Karpas-422 (cell line): Measurements from ENCODE around the gene BRD1. TPM values are rescaled to one million over a fixed set of nuclear protein-coding genes. Genes with fewer than 3 reads are reported as not detected.

Experiments
- DNase-seq: peaks from one replicate; pipeline ENCODE4 v3.0.0-alpha.2; 2015
- H2AFZ ChIP-seq: fragments of 200-600 bp; sonication (generic); 2 replicates; pipeline ENCODE4 v1.6.1; 2014; ENCODE audit warnings: antibody characterized with exemption, low read length, mixed read lengths
- H3K27ac ChIP-seq: fragments of 200-600 bp; sonication (generic); 2 replicates; pipeline ENCODE4 v1.5.1; 2014; ENCODE audit warnings: mild to moderate bottlenecking, low read length, moderate library complexity
- H3K27me3 ChIP-seq: fragments of 200-600 bp; sonication (generic); 2 replicates; pipeline ENCODE4 v1.6.1; 2014; ENCODE audit warnings: low read length, mixed read lengths
- H3K36me3 ChIP-seq: fragments of 200-600 bp; sonication (generic); 2 replicates; pipeline ENCODE4 v1.6.1; 2014; ENCODE audit warnings: low read length, mixed read lengths; ENCODE audit not compliant: insufficient read depth
- H3K4me1 ChIP-seq: fragments of 200-600 bp; sonication (generic); 2 replicates; pipeline ENCODE4 v1.6.1; 2014; ENCODE audit warnings: mild to moderate bottlenecking, low read length, mixed read lengths
- H3K4me2 ChIP-seq: fragments of 200-600 bp; sonication (generic); 2 replicates; pipeline ENCODE4 v1.6.1; 2014; ENCODE audit warnings: low read length, low read depth, mild to moderate bottlenecking; ENCODE audit not compliant: poor library complexity, severe bottlenecking
- H3K4me3 ChIP-seq: fragments of 200-600 bp; sonication (generic); 2 replicates; pipeline ENCODE4 v1.5.1; 2014; ENCODE audit warnings: mild to moderate bottlenecking, antibody characterized with exemption, low read length, mixed read lengths
- H3K79me2 ChIP-seq: fragments of 200-600 bp; sonication (generic); 2 replicates; pipeline ENCODE4 v1.6.1; 2014; ENCODE audit warnings: mild to moderate bottlenecking, low read length, mixed read lengths
- H3K9ac ChIP-seq: fragments of 200-600 bp; sonication (generic); 2 replicates; pipeline ENCODE4 v1.6.0; 2014; ENCODE audit warnings: low read length
- H3K9me2 ChIP-seq: fragments of 200-600 bp; sonication (generic), shearing (Covaris generic); replicated peaks from 2 replicates; pipeline ENCODE4 v1.6.0; 2014; ENCODE audit warnings: mild to moderate bottlenecking, low read length, moderate library complexity; ENCODE audit not compliant: insufficient read depth
- H3K9me3 ChIP-seq: fragments of 300-700, 200-600 bp; sonication (generic); 2 replicates; pipeline ENCODE4 v1.6.1; 2014; ENCODE audit warnings: low read length, mixed read lengths
- H4K20me1 ChIP-seq: fragments of 200-600 bp; sonication (generic); 2 replicates; pipeline ENCODE4 v1.6.1; 2014; ENCODE audit warnings: mild to moderate bottlenecking, antibody characterized with exemption, low read length, low read depth; ENCODE audit not compliant: insufficient read depth
- total RNA-seq: library from RNA; depleted of rRNA; stranded (reverse); fragments of >200 nt; shearing (Covaris generic); gene quantifications from 2 replicates; pipeline ENCODE4 v1.2.3, GENCODE V29; 2014; ENCODE audit warnings: low replicate concordance

The BRD1 gene
- total RNA-seq, 1 experiment from 2014 or later = 16.0 TPM

DNA sequence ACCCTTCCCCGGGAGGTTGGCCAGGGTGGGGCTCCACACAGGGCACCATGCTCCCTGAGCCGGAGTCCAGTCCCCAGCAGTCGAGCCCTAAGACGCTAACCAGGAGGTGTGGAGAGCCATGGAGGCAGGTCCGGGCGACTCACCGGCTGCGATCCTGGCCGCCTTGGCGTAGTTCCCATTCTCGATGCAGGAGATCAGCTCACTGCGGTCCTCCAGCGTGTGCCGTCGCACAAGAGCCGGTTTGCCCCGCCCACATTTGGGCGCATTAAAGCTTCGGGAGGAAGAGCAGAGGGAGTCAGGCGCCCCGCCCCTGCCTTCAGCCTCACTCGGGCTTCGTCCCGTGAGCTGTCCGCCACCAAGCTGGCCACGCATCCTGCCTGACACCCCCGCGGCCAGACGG is 50.8 kb downstream of the BRD1 start:
- H3K79me2 ChIP-seq = 0 out of 2 replicates have a peak, but pooled peaks cover 6% of the 10 kb centered on the region
- DNase-seq = no peak

DNA sequence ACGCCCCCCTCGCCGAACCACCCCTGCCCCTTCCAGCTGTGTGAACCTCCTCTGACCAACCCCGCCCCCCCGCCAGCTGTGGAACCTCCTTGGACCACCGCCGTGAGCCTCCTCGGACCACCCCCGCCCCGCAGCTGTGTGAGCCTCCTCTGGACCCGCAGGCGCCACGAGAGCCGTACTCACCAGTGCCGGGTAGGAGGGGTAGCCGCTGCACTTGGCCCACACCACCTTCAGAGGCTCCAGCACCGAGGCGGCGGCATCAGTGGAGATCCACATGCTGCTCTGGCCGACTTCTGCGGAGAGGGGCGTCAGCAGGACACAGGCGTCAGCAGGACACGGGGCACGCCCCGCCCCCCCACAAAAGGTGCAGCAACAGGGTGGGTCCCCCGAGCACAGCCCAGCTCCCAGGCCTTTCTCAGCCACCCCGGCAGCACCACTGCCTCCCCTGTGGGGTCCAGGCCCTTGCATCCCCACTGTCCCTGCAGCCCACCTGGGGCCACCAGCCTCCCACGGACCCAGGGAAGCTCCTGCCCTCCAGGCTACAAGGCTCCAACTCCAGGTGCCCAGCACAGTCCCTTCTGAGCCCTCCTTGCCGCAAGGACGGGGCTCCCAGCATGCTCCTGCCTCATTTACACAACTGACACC is 51.7 kb downstream of the BRD1 start:
- Histone ChIP-seq H2AFZ (no peak overlapping the region), H4K20me1 (peaks cover 21% of the 10 kb centered on the region; the same call in 1 of the 2 replicates), H3K4me3 (no peak overlapping the region), H3K27me3 (no peaks in the 10 kb centered on the region), H3K9me2 (no peaks in the 10 kb centered on the region), H3K4me2 (no peak overlapping the region), H3K79me2 (0 out of 2 replicates have a peak, but pooled peaks cover 3% of the 10 kb centered on the region), H3K4me1 (no peaks in the 10 kb centered on the region), H3K27ac (no peak overlapping the region), H3K9ac (no peak overlapping the region), H3K36me3 (peaks cover 6% of the 10 kb centered on the region; the same call in 1 of the 2 replicates), H3K9me3 (no peaks in the 10 kb centered on the region)
- no peak for DNase-seq

More for the DNA sequence above, 50.8 kb downstream of the BRD1 start:
- H4K20me1 ChIP-seq = peaks cover 21% of the 10 kb centered on the region; the same call in 1 of the 2 replicates
- no peak overlapping the region for H3K4me2 ChIP-seq
- no peaks in the 10 kb centered on the region for H3K9me3 ChIP-seq
- H3K27me3 ChIP-seq = no peaks in the 10 kb centered on the region
- no peaks in the 10 kb centered on the region for H3K4me1 ChIP-seq
- H3K9me2 ChIP-seq = no peaks in the 10 kb centered on the region
- no peak overlapping the region for H3K9ac ChIP-seq
- no peak overlapping the region for H2AFZ ChIP-seq
- H3K4me3 ChIP-seq = no peak overlapping the region
- H3K27ac ChIP-seq = no peak overlapping the region
- H3K36me3 ChIP-seq = peaks cover 6% of the 10 kb centered on the region; the same call in 1 of the 2 replicates

DNA sequence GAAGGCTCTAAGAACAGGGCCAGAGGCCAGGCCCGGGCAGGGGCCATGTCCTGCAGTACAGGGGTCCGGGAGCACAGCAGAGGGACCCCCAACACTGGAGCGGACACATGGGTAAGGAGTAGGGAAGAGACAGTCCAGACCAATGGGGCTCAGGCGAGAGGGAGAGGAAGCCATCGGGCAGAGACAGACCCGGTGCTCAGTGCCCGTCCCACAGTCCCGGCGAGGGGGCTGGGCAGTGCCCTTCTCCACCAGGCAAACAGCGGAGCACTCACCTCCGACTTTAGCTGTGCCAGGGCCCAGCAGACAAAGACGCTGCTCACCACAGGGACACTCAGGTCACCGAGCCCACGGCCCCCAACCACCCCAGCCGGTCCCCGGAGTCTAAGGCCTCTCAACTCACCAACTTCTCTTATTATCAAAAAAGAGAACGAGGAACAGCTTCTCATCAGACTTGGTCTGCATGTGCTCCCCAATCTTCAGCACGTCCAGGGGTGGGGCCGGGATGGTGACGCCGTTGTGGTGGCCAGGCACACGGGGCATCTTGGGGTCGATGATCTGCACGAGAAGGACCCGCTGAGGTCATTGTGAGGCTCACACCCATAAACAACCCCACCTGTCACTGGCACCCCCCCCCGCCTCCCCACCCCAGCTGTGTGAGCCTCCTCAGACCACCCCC is 52.3 kb downstream of the BRD1 start:
- no peak for DNase-seq
- H3K9me2 ChIP-seq = no peaks in the 10 kb centered on the region
- peaks cover 6% of the 10 kb centered on the region; the same call in 1 of the 2 replicates for H3K36me3 ChIP-seq
- H3K79me2 ChIP-seq = no peaks in the 10 kb centered on the region
- no peaks in the 10 kb centered on the region for H3K9me3 ChIP-seq
- peaks cover 21% of the 10 kb centered on the region; the same call in 1 of the 2 replicates for H4K20me1 ChIP-seq
- H2AFZ ChIP-seq = no peak overlapping the region
- H3K27ac ChIP-seq = no peak overlapping the region
- H3K4me3 ChIP-seq = no peak overlapping the region
- no peak overlapping the region for H3K9ac ChIP-seq
- H3K27me3 ChIP-seq = no peaks in the 10 kb centered on the region
- no peak overlapping the region for H3K4me2 ChIP-seq
- no peaks in the 10 kb centered on the region for H3K4me1 ChIP-seq

DNA sequence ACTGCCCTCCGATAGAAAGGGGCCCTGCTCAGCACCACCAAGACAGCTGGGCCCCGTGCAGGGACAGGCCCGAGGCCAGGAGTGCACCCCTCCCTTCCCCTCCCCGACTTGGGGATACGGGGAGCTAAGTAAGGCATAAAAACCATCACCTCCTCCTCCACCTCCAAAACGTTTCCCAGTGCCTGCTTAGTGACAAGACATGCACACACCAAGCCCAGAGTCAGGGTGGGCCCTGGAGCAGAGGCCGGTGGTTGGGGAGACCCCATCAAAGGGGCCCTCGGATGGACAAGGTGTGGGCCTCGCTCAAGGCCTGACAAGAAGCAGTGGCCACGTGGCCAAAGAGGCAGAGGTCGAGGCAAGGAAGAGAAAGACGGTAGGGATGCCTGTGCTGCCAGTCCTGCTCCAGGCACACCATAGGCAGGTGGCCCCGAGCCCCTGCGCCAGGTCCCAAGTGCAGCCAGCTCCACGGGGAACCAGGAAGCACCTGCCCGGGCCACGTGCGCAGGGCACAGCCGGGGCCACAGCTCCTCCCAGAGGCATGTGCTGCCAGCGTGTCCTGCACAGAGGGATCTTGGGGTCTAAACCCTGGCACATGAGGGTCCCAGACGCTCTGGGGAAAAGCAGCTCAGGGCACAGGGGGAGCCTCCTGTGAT is 53.0 kb downstream of the BRD1 start:
- Histone ChIP-seq H3K79me2 (no peaks in the 10 kb centered on the region), H3K9me3 (no peaks in the 10 kb centered on the region), H4K20me1 (peaks cover 18% of the 10 kb centered on the region; the same call in 1 of the 2 replicates), H3K4me1 (no peaks in the 10 kb centered on the region), H3K4me2 (no peak overlapping the region), H3K9ac (no peak overlapping the region), H3K4me3 (no peak overlapping the region), H3K27ac (no peak overlapping the region), H2AFZ (no peak overlapping the region), H3K27me3 (no peaks in the 10 kb centered on the region), H3K36me3 (peaks cover 6% of the 10 kb centered on the region; the same call in 1 of the 2 replicates), H3K9me2 (no peaks in the 10 kb centered on the region)
- no peak for DNase-seq

DNA sequence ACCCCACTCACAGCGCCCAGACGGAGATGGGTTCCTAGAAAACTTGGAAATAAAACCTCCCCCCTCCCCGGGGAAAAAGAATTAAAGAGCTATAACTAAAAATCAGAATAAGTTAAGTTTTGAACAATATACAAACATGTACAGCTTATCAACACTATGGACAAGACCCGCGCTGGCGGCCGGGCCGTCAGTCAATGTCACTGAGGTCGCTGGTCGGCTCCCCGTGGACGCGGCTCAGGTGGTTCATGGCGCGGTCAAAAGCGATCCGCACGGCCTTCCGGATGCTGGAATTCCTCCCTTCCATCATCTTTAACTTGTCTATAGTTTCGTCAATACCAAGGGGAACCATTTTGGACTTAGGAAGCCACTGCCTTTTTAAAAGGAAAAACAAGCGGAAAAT is 53.6 kb downstream of the BRD1 start:
- Histone ChIP-seq H3K9ac (no peak overlapping the region), H3K9me3 (no peaks in the 10 kb centered on the region), H3K79me2 (no peaks in the 10 kb centered on the region), H4K20me1 (peaks cover 16% of the 10 kb centered on the region; the same call in 1 of the 2 replicates), H3K4me1 (no peaks in the 10 kb centered on the region), H3K27me3 (no peaks in the 10 kb centered on the region), H3K4me2 (no peak overlapping the region), H3K27ac (no peak overlapping the region), H3K36me3 (peaks cover 6% of the 10 kb centered on the region; the same call in 1 of the 2 replicates), H3K9me2 (no peaks in the 10 kb centered on the region), H2AFZ (no peak overlapping the region), H3K4me3 (no peak overlapping the region)
- no peak for DNase-seq

DNA sequence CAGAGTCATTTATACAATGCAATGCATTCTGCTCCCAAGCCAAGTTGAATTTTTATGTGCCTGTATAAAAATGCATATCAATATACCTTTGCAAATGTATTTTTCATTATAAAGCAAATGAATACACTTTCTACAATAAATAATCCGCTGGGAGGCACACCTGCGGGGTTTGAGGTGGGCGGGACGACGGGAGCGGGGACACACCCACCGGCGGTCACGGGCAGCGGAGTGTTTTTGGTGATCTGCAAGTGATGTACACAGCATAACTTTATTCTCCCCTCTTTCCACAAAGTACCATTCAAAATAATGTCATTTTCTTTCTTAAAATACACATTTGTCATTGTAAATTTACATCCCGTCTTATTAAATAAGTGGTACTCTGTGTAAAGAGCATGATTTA is 54.1 kb downstream of the BRD1 start:
- H2AFZ ChIP-seq = no peak overlapping the region
- H3K9me3 ChIP-seq = no peaks in the 10 kb centered on the region
- no peak for DNase-seq
- no peak overlapping the region for H3K4me2 ChIP-seq
- no peak overlapping the region for H3K27ac ChIP-seq
- peaks cover 16% of the 10 kb centered on the region; the same call in 1 of the 2 replicates for H4K20me1 ChIP-seq
- no peak overlapping the region for H3K4me3 ChIP-seq
- H3K4me1 ChIP-seq = no peaks in the 10 kb centered on the region
- H3K9ac ChIP-seq = no peak overlapping the region
- H3K36me3 ChIP-seq = peaks cover 6% of the 10 kb centered on the region; the same call in 1 of the 2 replicates
- H3K27me3 ChIP-seq = no peaks in the 10 kb centered on the region
- no peaks in the 10 kb centered on the region for H3K9me2 ChIP-seq
- no peaks in the 10 kb centered on the region for H3K79me2 ChIP-seq

DNA sequence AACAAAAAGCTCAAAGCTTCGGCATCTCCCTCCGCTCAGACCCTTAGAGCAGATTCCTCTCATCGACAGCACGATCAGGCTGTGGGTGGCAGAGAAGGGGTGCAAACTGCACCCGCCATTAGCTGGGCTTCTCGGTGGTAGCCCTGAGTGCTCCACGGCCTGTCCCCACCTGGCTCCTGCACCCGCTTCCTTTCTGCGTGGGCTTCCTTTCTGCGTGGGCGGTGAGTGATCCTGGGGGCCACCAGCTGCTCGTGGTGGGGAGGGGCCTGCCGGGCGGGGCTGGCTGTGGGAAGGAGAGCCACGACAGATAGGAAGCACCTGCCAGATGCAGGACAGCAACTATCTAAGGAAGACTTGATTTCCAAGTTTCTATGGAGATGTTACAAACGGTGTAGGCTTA is 55.0 kb downstream of the BRD1 start:
- no peaks in the 10 kb centered on the region for H3K9me2 ChIP-seq
- H3K27me3 ChIP-seq = no peaks in the 10 kb centered on the region
- no peak overlapping the region for H3K4me2 ChIP-seq
- H3K36me3 ChIP-seq = peaks cover 4% of the 10 kb centered on the region; the same call in 1 of the 2 replicates
- no peak overlapping the region for H3K27ac ChIP-seq
- no peaks in the 10 kb centered on the region for H3K79me2 ChIP-seq
- peaks cover 13% of the 10 kb centered on the region; the same call in 1 of the 2 replicates for H4K20me1 ChIP-seq
- H3K4me1 ChIP-seq = no peaks in the 10 kb centered on the region
- no peak for DNase-seq
- no peak overlapping the region for H3K9ac ChIP-seq
- no peak overlapping the region for H2AFZ ChIP-seq
- no peak overlapping the region for H3K4me3 ChIP-seq
- no peaks in the 10 kb centered on the region for H3K9me3 ChIP-seq
